Heart right ventricle (tissue), 16 donors: ENCODE data around the gene SLC35E3. TPM values are rescaled to one million over a fixed set of nuclear protein-coding genes. Genes with fewer than 3 reads are reported as not detected.
"Not testable (repeated sequence)": the region's sequence is repeated elsewhere in the genome, so short reads cannot be mapped to it uniquely, and the experiment has no call there.

Experiments
- ATAC-seq, 8 donors: fragments of 200-7000 bp; cut with Tn5 transposase; one replicate each; pipeline ENCODE4 v1.9.1; 2020; ENCODE audit warnings: mild to moderate bottlenecking in 8 of 8, moderate library complexity in 8 of 8, moderate number of reproducible peaks in 1 of 8
- DNase-seq, 2 donors: peaks; one replicate each; pipeline ENCODE4 v3.0.0-alpha.2; 2020
- H3K27ac ChIP-seq, 10 donors: fragments of 200-600 bp; sonication (generic) in 2 of 10; one replicate each; pipeline versions ENCODE4 v1.5.0 to v1.8.0; 2020 to 2022; ENCODE audit warnings: mild to moderate bottlenecking in 3 of 10
- H3K27me3 ChIP-seq, 7 donors: fragments of 200-600 bp; one replicate each; pipeline ENCODE4 v1.8.0; 2021 to 2022; ENCODE audit warnings: mild to moderate bottlenecking in 2 of 7
- H3K36me3 ChIP-seq, 9 donors: fragments of 200-600 bp; sonication (generic) in 1 of 9; one replicate each; pipeline versions ENCODE4 v1.5.0 to v1.8.0; 2020 to 2022; ENCODE audit warnings: mild to moderate bottlenecking in 2 of 9
- H3K4me1 ChIP-seq, 9 donors: fragments of 200-600 bp; sonication (generic) in 1 of 9; one replicate each; pipeline versions ENCODE4 v1.5.0 to v1.8.0; 2020 to 2022; ENCODE audit warnings: mild to moderate bottlenecking in 4 of 9
- H3K4me3 ChIP-seq, 10 donors: fragments of 200-600 bp; sonication (generic) in 2 of 10; one replicate each; pipeline versions ENCODE4 v1.5.0 to v1.8.0; 2020 to 2022; ENCODE audit warnings: mild to moderate bottlenecking in 7 of 10, moderate library complexity in 2 of 10
- H3K9me3 ChIP-seq, 11 donors: fragments of 200-600 bp in 10 of 11; sonication (generic) in 2 of 11; one replicate each; pipeline versions ENCODE4 v1.5.0 to v1.8.0; 2013 to 2022; ENCODE audit warnings: mild to moderate bottlenecking in 2 of 11, control low read depth in 1 of 11, moderate library complexity in 1 of 11
- WGBS, 2 donors: extraction: QIAGEN DNeasy Blood & Tissue Kit; methylation state at CpG; one replicate each; pipeline ENCODE4 v1.1.7; 2013; ENCODE audit warnings: inconsistent platforms in 1 of 2; 5-methylcytosine and 5-hydroxymethylcytosine counted together
- intact Hi-C, 10 donors: fragments of 100-400 bp; cut with DNase I; formaldehyde crosslinking; loops; one replicate each; pipeline versions ENCODE4 v1.11.1 to v1.14.2; 2022
- polyA plus RNA-seq, 2 donors: library from polyadenylated mRNA; stranded (reverse); fragments of 200-250 nt; gene quantifications; one replicate each; pipeline ENCODE4 v1.2.3, GENCODE V29; 2013
- total RNA-seq, 10 donors: library from RNA; stranded (reverse); fragmentation: NEBNext Ultra II Directional in 3 of 10; extraction: Animal tissue kit (Norgen Biotek cat#: 25700) in 3 of 10; gene quantifications; one replicate each; pipeline versions ENCODE4 v1.2.1 to v1.2.4, GENCODE V29; 2021 to 2023
- TF ChIP-seq, protein P1 (sequence below), 9 donors: fragments of 200-600 bp; sonication (generic) in 2 of 9; IDR thresholded peaks; one replicate each; pipeline versions ENCODE4 v1.5.0 to v1.8.0; 2021 to 2022; ENCODE audit warnings: antibody characterized with exemption in 9 of 9, mild to moderate bottlenecking in 5 of 9, moderate library complexity in 1 of 9
- donor health status: Arrhythmogenic right ventricular cardiomyopathy.
- donor health status: ischemic (EF 13 %, LVEDD 7.1; RV severe dilation, severe dysfunction).
- donor health status: healthy with polysubstance abuse.
- donor health status: DM: no; HTN: yes; CAD: no.
- donor health status: DM: no; HTN: no; CAD: no.
- donor health status: ischemic (EF 25% LVEDD 6.9; RV normal size, moderate dysfunction).
- donor health status: ischemic (EF 25% LVEDD 5.7; RV mildly dilated, moderate dysfunction).
- donor health status: healthy.
- donor health status: DM: yes; HTN: yes; CAD: no.
- donor health status: Ischemic cardiomyopathy.
- donor health status: ischemic (EF 35%, LVEDD 5.7; RV mildly dilated, moderate dysfunction).
- donor health status: nonischemic (EF 11% LVEDD 7.7; RV severe dilation, severe dysfunction).
- donor health status: DM: yes; HTN: yes; CAD: no.
- donor health status: PGD.
- donor health status: ischemic (EF 29% LVEDD 5.4; RV normal size, mild dysfunction).
- donor health status: nonischemic (EF 23%, LVEDD 6.1; RV moderate dilation, normal function).

Gene SLC35E3
- total and polyA plus RNA-seq, 12 donors, result 1.8 to 8.9 (median 6.2) TPM

GRCh38 chr12:68798882-68799234 lies 52.9 kb downstream of the SLC35E3 start:
- H3K4me1 ChIP-seq, result no peaks in the 10 kb centered on the region
- DNase-seq (no peak), ATAC-seq (no peak)
- 100% methylated on average over 1 of the region's 1 CpG for WGBS, 2 donors
- intact Hi-C loops, result no loop called here
- no peaks in the 10 kb centered on the region for H3K27me3 ChIP-seq
- TF ChIP-seq, protein P1, sequence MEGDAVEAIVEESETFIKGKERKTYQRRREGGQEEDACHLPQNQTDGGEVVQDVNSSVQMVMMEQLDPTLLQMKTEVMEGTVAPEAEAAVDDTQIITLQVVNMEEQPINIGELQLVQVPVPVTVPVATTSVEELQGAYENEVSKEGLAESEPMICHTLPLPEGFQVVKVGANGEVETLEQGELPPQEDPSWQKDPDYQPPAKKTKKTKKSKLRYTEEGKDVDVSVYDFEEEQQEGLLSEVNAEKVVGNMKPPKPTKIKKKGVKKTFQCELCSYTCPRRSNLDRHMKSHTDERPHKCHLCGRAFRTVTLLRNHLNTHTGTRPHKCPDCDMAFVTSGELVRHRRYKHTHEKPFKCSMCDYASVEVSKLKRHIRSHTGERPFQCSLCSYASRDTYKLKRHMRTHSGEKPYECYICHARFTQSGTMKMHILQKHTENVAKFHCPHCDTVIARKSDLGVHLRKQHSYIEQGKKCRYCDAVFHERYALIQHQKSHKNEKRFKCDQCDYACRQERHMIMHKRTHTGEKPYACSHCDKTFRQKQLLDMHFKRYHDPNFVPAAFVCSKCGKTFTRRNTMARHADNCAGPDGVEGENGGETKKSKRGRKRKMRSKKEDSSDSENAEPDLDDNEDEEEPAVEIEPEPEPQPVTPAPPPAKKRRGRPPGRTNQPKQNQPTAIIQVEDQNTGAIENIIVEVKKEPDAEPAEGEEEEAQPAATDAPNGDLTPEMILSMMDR (IDR thresholded peaks at IDR 0.05), result no peak
- no peaks in the 10 kb centered on the region for H3K9me3 ChIP-seq
- no peak overlapping the region for H3K4me3 ChIP-seq
- no peaks in the 10 kb centered on the region for H3K36me3 ChIP-seq
- no peak overlapping the region for H3K27ac ChIP-seq

- Histone ChIP-seq H3K4me1 (no peaks in the 10 kb centered on the region), H3K36me3 (no peaks in the 10 kb centered on the region), H3K27ac (no peak overlapping the region), H3K27me3 (no peaks in the 10 kb centered on the region), H3K4me3 (no peak overlapping the region), H3K9me3 (no peaks in the 10 kb centered on the region)
- intact Hi-C loops, result loop anchor here in 2 of 10 donors (10.0 kb wide), 2 partner anchors 55 to 465 kb away; partner anchors contain the start of genes MDM1 (in 1 of the 2) and SLC35E3 (in 1 of the 2)
- WGBS, 2 donors, result 95 to 97% methylated on average over 5 of the region's 5 CpGs
- DNase-seq (no peak), ATAC-seq (no peak)
- TF ChIP-seq, protein P1 (IDR thresholded peaks at IDR 0.05), result no peak
Measured at GRCh38 chr12:68800294-68800693, 54.3 kb downstream of the SLC35E3 start.

DNA sequence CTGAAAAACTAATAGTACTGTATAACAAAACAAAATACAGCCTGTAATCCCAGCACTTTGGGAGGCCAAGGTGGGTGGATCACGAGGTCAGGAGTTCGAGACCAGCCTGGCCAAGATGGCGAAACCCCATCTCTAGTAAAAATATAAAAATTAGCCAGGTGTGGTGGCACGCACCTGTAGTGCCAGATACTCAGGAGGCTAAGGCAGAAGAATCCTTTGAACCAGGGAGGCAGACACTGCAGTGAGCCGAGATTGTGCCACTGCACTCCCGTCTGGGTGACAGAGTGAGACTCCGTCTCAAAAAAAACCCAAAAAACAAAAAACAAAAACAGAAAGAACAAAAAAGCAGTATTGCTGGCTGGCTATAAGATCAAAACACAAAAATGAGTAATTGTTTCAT lies 55.1 kb downstream of the SLC35E3 start:
- ATAC-seq, H3K4me1 ChIP-seq, DNase-seq, H3K36me3 ChIP-seq, H3K27me3 ChIP-seq, H3K4me3 ChIP-seq, H3K27ac ChIP-seq, H3K9me3 ChIP-seq: not testable (repeated sequence)
- WGBS, 2 donors, result 97% methylated on average over 7 of the region's 7 CpGs
- intact Hi-C loops, result loop anchor here in 2 of 10 donors (10.0 kb wide), 2 partner anchors 56 to 466 kb away; partner anchors contain the start of genes MDM1 (in 1 of the 2) and SLC35E3 (in 1 of the 2)

GRCh38 chr12:68802372-68802745 lies 56.4 kb downstream of the SLC35E3 start:
- not testable (repeated sequence) for DNase-seq, H3K4me1 ChIP-seq, H3K9me3 ChIP-seq, H3K4me3 ChIP-seq, H3K27ac ChIP-seq, ATAC-seq, H3K36me3 ChIP-seq, H3K27me3 ChIP-seq
- WGBS, 2 donors, result 84 to 91% methylated on average over 2 of the region's 2 CpGs
- intact Hi-C loops, result loop anchor here in 2 of 10 donors (10.0 kb wide), 2 partner anchors 58 to 468 kb away; partner anchors contain the start of genes MDM1 (in 1 of the 2) and SLC35E3 (in 1 of the 2)

GRCh38 chr12:68802911-68803651 lies 57.1 kb downstream of the SLC35E3 start:
- H3K36me3 ChIP-seq, H3K4me3 ChIP-seq, H3K27ac ChIP-seq, H3K27me3 ChIP-seq, ATAC-seq, DNase-seq, H3K9me3 ChIP-seq, H3K4me1 ChIP-seq: not testable (repeated sequence)
- intact Hi-C loops, result loop anchor here in 2 of 10 donors (10.0 kb wide), 2 partner anchors 58 to 468 kb away; partner anchors contain the start of genes MDM1 (in 1 of the 2) and SLC35E3 (in 1 of the 2)
- 95 to 99% methylated on average over 19 of the region's 19 CpGs for WGBS, 2 donors
